GM21526 (cell line): ENCODE data around the gene MSRB3.

Source experiments
- ATAC-seq: cut with Tn5 transposase; IDR thresholded peaks from one replicate; pipeline ENCODE4 v1.9.1; 2021; ENCODE audit warnings: moderate library complexity; ENCODE audit not compliant: unreplicated experiment, low FRiP score

Gene MSRB3

GRCh38 chr12:65492998-65493912 lies 214.8 kb downstream of the MSRB3 start:
- ATAC-seq: no peak

- no peak for ATAC-seq
These were observed 215.4 kb downstream of the MSRB3 start for GRCh38 chr12:65493913-65494245.

- ATAC-seq: no peak
These were observed 216.1 kb downstream of the MSRB3 start for GRCh38 chr12:65494537-65494936.

- no peak for ATAC-seq
These were observed 216.8 kb downstream of the MSRB3 start for GRCh38 chr12:65495233-65495632.

GRCh38 chr12:65496617-65497016 lies 218.1 kb downstream of the MSRB3 start:
- no peak for ATAC-seq

GRCh38 chr12:65497660-65498059 lies 219.2 kb downstream of the MSRB3 start:
- no peak for ATAC-seq

- ATAC-seq: no peak
These were observed 220.7 kb downstream of the MSRB3 start for GRCh38 chr12:65499167-65499566.

- no peak for ATAC-seq
These were observed 221.8 kb downstream of the MSRB3 start for GRCh38 chr12:65500091-65500900.

GRCh38 chr12:65501093-65501621 lies 222.7 kb downstream of the MSRB3 start:
- ATAC-seq: no peak

GRCh38 chr12:65501935-65502334 lies 223.5 kb downstream of the MSRB3 start:
- ATAC-seq: no peak

GRCh38 chr12:65504417-65504816 lies 225.9 kb downstream of the MSRB3 start:
- ATAC-seq: no peak

- no peak for ATAC-seq
These were observed 227.1 kb downstream of the MSRB3 start for GRCh38 chr12:65505386-65506121.

- no peak for ATAC-seq
These were observed 230.0 kb downstream of the MSRB3 start for GRCh38 chr12:65508276-65509035.

- ATAC-seq: no peak
These were observed 231.5 kb downstream of the MSRB3 start for GRCh38 chr12:65510007-65510406.

GRCh38 chr12:65510584-65511050 lies 232.1 kb downstream of the MSRB3 start:
- no peak for ATAC-seq

- no peak for ATAC-seq
These were observed 232.8 kb downstream of the MSRB3 start for GRCh38 chr12:65511134-65511834.

- no peak for ATAC-seq
These were observed 233.4 kb downstream of the MSRB3 start for GRCh38 chr12:65511912-65512311.
